Frontal cortex (tissue), 4 donors: Measurements from ENCODE around the gene KLHL18. TPM values are rescaled to one million over a fixed set of nuclear protein-coding genes. Genes with fewer than 3 reads are reported as not detected.
"Not testable (repeated sequence)": the region's sequence is repeated elsewhere in the genome, so short reads cannot be mapped to it uniquely, and the experiment has no call there.

Experiments
- DNase-seq, 2 donors: peaks; one replicate each; pipeline ENCODE4 v3.0.0; 2012; ENCODE audit warnings: low spot score in 2 of 2
- FAIRE-seq: peaks from 2 replicates; lab custom pipeline; 2012; peaks lifted over from hg19 to GRCh38; lab: Jason Lieb, UNC
- total RNA-seq: library from RNA; depleted of rRNA; stranded (reverse); fragments of >200 nt; gene quantifications from one replicate; pipeline ENCODE4 v1.2.3, GENCODE V29; 2014
- donor health status: control.
- donor health status: control.
- donor health status: control.

KLHL18 gene
- total RNA-seq: 26.1 TPM

DNA sequence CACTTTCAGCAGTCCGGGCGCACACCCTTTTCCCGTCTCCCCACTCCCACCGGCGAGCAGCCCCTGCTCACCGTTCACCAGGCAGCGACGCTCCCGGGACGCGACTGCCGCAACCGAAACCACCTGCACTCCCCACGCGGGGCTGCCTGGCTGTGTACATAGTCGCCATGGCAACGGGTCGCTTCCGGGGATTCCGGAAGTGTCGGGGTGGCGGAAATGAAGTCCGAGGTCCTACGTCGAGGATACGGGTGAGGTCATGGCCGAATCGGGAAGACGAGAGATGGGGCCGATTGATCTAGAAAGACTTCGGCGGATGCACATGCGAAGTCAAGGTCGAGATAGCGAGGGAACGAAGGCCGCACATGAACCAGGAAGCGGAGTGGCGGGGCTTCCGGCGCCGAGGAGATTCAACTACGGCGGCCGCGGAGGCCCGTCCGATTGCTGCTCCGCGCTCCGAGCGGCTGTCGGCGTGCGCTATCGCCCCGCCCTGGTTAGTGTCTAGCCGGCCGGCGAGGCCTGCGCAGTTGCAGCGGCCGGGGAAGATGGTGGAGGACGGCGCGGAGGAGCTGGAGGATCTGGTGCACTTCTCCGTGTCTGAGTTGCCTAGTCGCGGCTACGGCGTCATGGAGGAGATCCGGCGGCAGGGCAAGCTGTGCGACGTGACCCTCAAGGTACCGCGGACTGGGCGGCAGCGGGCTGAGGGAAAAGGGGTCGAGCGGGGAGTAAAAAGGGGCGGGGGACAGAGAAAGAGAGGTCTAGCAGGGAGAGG is at the start of gene KLHL18, which contains the start of gene KIF9:
Gene KLHL18, plus strand, starts transcription at position 521 of the 769 bp plus-strand sequence. Its CDS starts 22 bp downstream, at position 543.
Gene KIF9, minus strand, starts transcription at position 376 of the 769 bp plus-strand sequence. CDS start 5,425 bp downstream, outside the sequence.
- no peak for FAIRE-seq

DNA sequence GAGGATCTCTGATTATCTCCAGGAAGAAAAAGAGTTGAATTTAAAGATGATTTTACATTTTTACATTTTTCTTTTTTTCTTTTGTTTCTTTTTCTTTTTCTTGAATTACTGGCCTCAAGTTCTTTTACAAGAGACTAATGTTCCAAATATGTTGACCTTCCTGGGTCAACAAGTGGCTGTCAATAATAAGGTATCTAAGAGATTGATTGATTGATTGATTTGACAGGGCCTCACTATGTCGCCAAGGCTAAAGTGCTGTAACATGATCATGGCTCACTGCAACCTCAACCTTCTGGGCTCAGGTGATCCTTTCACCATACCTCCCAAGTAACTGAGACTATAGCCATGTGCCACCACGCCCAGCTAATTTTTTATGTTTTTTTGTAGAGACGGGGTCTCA is 44.7 kb upstream of the KLHL18 start:
- FAIRE-seq: no peak
- no peak for DNase-seq

More for the DNA sequence above, at the start of gene KLHL18, which contains the start of gene KIF9:
- peak; percentile 87 to 96 for DNase-seq

DNA sequence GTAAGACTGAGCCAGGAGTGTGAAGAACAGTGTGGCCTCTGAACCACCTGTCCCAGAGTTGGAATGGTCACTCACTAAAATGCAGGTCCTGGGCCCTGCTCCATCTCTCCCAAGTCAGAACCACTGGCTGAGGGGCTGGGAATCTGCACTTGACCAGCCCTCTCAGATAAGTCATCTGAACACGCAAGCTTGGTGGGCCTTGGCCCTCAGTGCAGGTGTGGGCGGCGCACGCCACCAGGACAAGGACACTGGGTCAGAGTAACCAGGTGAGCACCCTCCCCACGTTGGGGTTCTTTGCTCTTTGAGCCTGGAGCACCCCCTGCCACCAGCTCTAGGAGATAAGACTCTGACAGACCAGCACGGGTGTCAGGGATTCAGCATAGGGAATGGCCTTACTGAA is 42.8 kb upstream of the KLHL18 start:
- FAIRE-seq: no peak
- DNase-seq: no peak

DNA sequence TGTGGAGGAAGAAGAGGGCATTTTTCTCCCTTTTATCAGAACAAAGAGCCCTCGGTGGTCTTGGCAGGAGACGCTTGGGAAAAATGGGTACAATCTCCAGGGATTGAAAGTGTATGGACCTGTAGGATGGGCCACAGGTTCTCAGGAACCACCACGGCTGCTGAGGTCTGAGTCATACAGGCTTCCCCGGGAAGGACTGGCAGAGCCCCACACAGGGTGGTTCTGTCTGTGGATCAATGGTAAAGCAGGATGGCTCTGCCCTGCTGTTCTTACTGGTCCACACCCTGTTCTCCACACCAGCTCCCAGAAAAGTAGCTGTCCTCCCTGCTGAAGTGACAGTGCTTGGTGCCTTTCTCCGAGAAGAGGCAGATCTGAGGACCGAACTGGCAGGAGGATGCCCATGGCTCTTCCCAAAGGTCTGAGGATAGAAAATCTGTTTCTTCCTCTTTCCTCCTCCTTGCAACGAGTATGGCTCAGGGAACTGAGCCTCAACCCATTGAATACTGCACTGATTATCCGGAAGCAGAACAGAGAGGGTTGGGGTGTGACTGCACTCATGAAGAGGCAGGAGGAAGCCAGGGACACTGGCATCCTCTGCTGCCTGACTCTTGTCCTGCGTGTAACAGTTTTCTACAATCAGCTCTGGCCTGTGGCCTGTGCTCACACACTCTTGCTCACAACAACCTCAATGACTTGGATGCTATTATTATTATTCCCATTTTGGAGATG is 39.2 kb upstream of the KLHL18 start:
- no peak for FAIRE-seq
- no peak for DNase-seq

DNA sequence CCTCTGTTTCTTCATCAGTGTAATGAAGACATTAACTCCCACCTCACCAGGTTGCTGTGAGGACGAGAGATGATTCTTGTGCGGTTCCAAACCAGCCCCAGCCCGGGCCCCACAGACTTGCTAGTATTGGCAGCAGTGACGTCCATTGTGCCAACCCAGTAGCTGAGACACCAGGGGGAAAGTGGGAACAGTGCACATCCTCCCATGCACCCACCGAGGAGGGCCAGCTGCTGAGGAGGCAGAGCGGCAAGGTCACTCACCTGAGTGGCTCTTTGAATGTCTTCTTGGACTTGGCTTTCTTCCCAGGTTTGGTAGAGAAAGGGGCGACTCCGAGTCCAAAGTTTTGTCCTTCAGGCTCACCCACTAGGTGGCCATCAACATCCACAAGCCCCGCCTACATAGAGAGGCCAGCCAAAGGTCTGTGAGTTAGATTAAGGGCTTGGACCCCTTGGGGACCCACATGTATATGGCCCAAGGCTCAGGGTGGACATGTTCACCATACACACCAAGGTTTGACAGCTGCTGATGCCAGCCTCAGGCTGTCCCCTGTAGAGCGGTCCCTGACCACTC is 38.1 kb upstream of the KLHL18 start:
- FAIRE-seq (no peak), DNase-seq (no peak)

DNA sequence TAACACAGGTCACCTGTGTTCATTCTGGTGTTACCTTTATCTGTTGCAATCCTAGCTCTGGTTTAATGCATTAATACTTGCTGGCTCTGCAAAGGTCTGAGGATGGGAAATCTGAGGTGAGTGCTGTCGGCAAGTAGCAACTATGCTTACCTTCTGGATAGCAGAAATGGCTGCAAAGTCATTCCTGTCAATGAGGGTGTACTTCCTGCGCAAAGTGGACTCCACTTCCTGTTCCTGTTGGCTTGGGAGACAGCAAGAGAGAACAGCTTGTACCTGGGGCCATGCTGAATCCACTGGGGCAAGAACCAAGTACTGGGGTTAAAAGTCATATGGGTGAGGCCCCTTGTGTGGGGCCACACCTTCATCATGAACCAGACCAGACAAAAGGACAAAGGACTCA is 37.5 kb upstream of the KLHL18 start:
- DNase-seq: no peak
- FAIRE-seq: no peak

DNA sequence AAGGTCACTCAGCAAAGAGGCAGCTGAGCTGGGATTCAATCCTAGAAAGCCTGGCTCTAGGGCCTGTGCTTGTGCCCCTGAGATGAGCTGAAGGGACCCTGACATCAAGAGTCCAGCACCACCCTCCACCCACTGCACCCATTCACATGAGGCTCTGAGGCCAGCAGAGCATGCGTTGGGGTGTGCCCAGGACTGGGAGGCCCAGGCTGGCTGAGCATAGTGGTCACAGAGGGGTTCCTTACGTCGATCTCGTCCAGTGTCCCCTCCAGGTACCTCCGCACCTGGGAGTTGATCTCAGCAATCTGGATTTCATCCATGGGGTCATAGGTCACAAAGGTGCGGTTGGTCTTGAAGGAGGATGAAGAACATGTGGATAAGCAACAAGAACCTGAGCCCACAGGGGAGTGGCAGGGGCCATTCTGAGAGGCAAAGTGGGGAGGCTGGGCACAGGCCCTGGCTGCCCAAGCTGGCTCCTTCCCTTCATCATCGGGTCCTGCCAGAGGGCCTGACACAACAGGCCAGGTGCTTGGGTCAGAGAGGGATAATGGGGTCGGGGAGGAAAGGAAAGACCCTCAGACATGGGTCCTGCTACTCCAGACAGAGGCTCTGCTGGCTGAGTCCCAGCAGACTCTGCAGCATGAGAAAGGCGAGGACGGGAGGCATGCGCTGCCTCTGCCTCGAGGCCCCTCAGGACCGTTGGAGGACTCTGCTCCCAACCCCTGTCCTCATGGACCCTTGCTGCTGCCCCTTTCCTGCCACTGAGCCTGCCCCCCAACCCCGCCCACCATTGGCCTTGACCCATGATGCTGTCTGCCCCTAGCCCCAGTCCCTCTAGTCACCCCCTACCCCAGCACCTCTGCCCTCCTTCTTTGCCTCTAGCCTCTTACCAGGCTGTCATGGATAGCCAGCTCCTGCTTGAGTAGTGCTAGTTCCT is 35.3 kb upstream of the KLHL18 start:
- no peak for FAIRE-seq
- no peak for DNase-seq

DNA sequence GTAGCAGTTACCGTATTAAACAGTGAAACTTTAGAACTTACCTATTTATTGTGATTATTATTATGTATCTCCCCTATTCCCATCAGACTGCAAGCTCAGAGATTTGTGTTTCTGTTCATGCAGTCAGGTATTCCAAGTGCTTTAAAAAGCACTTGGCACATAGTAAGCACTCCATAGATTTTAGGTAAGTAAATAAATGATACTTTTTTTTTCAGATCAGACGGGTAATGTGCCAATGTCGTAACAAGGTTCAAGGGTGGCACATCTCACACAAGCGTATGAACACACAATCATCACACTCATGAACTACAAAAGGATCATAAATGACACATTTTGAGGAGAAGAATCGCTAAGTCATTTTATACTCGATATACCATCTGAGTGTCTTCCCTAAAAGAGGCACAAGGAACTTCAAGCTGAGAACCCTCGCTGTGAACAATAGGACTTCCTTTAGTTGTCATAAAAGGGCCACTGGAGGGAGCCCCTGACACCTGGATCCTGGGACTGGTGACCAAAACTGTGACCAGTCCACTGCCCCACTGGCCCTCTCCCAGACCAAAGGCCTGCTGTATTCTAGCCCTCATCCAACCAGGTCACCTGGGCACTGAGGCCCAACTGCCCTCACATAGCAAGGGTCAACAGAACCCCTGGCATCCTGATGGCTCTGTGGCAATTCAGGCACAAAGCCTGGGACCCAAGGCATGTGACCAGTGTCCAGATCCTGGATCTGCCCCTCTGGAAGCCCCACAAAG is 32.3 kb upstream of the KLHL18 start:
- FAIRE-seq: no peak
- peak; percentile 34 to 41 for DNase-seq

DNA sequence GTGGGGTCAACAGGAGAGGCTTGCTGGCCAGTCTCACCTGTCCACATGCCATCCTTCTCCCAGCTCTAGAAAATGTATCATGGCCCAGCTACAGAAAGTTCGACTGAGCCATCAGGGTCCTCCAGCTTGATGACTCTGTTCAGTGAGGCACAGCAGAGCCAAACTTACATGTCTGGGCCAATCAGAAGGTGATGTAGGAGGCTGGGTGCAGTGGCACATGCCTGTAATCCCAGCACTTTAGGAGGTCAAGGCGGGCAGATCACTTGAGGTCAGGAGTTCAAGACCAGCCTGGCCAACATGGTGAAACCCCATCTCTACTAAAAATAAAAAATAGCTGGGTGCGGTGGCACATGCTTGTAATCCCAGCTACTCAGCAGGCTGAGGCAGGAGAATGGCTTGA is 31.7 kb upstream of the KLHL18 start:
- FAIRE-seq, DNase-seq: not testable (repeated sequence)

DNA sequence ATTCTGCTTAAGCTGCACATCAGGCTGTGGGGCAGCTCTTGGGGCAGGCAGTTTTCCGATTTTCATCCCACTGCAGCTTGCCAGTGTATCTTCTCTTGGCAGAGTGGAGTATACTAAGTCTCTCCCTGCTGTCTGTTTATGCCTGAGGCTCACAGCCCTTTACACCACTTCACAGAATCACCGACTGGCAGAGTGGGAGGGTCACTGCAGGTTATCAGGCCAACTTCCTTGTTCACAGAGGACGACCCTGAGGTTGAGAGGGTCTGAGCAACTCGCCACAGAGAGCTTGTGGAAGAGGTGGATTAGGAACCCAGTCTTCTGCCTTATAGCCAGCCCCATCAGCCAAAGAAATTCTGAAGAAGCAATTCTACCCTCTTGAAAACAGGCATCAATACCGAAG is 31.1 kb upstream of the KLHL18 start:
- FAIRE-seq: no peak
- no peak for DNase-seq

DNA sequence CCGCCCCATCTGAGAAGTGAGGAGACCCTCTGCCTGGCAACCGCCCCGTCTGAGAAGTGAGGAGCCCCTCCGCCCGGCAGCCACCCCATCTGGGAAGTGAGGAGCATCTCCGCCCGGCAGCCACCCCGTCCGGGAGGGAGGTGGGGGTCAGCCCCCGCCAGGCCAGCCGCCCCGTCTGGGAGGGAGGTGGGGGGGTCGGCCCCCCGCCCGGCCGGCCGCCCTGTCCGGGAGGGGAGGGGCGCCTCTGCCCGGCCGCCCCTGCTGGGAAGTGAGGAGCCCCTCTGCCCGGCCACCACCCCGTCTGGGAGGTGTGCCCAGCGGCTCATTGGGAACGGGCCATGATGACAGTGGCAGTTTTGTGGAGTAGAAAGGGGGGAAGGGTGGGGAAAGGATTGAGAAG is 26.4 kb upstream of the KLHL18 start:
- FAIRE-seq: not testable (repeated sequence)

DNA sequence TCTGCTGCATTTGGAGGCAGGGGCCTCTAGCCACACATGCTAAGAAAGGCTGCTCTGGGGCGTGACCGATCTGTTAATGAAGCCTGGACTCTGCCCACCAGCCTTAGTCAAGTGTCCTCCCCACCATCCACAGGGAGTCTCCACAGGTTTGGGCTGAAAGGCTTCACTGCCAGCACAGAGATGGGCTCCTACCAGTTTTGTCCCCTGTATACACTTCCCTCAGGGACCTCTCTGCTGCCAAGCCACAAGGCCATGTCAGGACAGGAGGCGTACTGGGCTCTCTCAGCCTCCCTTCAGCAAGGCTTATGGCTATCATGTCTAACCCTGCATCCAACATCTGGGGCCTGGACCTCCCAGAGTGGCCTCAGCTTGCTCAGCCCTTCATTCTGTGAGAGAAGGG is 23.6 kb upstream of the KLHL18 start:
- DNase-seq: no peak
- no peak for FAIRE-seq

More for the DNA sequence above, 26.4 kb upstream of the KLHL18 start:
- DNase-seq: not testable (repeated sequence)

DNA sequence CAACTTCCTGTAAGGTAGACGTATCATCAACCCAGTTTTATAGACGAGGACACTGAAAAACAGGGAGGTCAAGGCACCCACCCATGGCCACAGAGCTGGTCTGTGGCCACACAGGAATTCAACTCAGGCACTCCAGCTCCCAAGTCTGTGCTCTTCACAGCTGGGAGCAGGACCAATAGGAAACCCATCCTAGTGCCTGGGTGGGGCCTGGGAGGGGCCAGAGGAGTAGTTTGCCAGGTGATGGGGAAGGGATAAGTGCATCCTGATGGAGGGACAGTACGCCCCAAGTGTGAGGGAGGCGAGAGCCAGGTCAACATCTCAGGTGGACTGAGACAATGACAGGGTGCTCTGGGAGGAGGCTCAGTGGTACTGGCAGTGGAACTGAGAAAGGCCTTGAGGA is 22.1 kb upstream of the KLHL18 start:
- DNase-seq (no peak), FAIRE-seq (no peak)

DNA sequence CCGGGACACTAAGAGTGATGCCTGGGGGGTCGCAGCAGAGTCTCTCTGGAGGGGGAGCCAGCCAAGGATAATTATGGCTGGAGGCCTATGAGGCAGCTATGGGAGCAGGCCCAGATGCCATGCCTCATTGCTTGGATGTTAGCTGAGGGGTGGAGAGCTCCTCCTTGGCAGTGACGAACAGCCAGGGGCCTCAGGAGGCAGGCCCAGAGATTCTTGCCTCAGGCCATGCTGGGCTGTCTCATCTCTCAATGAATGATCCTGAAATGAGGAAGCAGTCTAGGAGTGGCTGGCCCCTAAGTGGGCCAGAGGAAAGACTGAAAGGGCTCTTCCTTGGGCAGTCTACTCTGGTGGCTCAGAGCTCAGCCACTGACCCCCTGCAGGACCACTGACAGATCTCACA is 21.4 kb upstream of the KLHL18 start:
- DNase-seq (no peak), FAIRE-seq (no peak)

DNA sequence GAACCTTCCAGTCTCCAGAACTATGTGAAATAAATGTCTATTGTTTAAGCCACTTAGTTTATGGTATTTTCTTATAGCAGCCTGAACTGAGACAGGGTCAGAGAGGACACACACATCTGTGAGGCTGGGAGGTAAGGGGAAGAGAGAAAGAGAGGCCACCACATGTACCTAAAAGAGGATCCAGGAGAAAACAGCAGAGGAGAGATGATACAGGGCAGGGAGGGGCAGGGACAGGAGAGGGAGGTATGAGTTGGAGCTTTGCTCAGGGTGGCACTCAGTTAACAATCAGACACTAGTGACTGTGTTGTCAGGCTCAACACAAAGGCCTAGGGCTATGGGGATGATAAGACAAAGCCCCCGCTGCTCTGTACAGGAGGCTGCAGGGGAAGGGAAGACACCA is 17.7 kb upstream of the KLHL18 start:
- FAIRE-seq: no peak
- no peak for DNase-seq

DNA sequence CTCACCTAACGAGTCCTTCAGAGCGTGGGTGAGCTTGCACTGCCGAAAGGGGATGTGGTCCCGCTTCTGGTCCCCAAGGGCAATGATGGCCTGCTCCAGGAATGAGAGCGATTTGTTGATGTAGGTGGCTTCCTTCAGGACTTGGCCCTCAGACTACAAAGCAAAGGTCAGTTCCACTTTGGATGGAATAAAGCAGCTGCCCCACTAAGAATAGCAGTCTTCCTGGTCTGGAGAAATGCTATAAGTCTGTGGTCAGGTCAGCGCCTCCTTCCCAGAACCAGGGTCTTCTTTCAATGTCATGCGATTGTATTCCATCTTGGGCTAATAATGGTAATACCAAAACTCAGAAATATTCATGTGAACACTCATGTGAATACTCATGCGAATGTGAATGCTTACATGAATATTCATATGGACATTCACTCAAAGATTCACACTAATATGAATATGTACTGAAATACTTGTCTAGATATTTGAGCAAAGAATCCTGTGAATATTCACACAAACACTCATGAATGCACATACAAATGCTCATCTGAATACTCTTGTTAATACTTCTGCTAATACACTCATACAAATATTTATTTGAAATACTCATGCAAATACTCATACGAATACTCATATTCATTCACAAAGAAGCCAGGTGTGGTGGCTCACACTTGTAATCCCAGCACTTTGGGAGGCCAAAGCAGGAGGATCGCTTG is 16.9 kb upstream of the KLHL18 start:
- FAIRE-seq (no peak), DNase-seq (no peak)

DNA sequence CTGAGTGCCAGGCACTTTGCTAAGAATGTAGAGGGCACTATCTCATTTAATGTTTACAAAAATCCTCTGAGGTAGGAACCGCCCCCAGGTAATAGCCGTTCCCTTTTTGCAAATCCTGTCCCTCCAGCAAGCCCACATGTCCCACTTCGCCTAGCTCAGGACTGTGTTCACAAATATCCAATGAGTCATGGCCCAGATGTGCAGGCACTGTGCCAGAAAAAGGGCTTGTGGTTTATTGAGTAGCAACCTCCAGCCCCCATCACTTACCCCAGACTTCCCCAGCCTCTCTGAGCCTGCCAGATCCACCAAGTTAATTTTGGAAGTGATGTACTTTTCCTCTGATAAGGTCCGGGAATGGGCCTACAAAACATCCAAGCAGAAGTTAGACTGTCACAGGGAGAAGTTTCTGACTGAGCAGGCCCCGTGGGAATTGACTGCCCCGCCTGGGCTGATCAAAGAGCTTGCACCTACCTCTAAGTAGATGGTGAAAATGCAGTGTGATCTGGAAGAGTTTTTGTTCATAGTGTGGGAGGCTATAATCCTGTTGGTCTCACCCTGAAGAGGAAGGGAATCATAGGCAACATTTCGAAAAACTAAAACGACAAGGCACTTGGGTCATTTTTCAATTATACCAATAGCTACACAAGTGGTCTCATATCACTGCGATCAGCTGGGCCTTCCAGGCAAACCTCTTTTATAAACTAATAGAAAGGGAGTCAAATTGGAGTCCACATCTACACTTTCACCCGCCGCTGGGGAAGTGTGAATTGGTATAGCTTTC is 15.8 kb upstream of the KLHL18 start:
- DNase-seq (peak in 1 of 2 donors; percentile 49), FAIRE-seq (no peak)

DNA sequence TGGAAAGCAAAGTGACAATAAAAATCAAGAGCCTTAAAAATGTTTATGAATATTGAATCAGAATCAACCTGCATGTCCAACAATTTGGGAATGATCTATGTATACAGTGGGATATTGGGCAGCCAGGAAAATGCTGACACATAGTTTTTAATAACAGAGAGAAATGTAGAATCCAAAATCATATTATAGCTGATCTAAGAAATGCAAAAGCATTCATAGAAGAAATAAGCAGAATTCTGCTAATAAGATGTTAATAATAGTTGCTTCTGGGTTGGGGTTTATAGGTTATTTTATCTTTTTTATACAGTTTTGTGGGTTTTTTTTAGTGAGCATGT is 15.3 kb upstream of the KLHL18 start:
- FAIRE-seq (no peak), DNase-seq (no peak)
